ENCODE data around the gene TBC1D9B.

TBC1D9B gene

DNA sequence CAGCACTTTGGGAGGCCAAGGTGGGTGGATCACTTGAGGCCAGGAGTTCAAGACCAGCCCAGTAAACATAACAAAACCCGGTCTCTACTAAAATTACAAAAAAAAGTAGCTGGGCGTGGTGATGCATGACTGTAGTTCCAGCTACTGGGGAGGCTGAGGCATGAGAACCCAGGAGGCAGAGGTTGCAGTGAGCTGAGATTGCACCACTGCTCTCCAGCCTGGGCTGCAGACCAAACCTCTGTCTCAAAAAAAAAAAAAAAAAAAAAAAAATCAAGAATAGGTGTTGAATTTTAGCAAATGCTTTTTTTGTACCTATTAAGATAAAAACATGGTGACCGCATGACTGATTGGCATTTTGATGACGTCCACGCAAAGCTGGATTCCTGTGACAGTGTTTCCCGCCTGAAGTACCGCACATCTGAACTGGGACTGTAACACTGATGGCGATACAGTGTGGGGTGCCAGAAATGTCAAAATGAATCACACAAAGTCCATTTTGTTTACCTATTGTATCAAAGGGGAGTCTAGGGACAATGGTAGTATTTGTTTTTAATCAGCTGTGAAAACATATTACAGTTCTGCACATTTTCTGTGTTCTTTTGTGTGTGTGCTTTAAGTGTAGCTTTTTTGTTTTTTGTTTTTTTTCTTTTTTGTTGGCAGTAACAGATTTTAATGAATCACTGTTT lies 23.2 kb upstream of the TBC1D9B start:
- no peak for TF ChIP-seq ZFX (IDR thresholded peaks at IDR 0.05)
- TF ChIP-seq, protein P1, sequence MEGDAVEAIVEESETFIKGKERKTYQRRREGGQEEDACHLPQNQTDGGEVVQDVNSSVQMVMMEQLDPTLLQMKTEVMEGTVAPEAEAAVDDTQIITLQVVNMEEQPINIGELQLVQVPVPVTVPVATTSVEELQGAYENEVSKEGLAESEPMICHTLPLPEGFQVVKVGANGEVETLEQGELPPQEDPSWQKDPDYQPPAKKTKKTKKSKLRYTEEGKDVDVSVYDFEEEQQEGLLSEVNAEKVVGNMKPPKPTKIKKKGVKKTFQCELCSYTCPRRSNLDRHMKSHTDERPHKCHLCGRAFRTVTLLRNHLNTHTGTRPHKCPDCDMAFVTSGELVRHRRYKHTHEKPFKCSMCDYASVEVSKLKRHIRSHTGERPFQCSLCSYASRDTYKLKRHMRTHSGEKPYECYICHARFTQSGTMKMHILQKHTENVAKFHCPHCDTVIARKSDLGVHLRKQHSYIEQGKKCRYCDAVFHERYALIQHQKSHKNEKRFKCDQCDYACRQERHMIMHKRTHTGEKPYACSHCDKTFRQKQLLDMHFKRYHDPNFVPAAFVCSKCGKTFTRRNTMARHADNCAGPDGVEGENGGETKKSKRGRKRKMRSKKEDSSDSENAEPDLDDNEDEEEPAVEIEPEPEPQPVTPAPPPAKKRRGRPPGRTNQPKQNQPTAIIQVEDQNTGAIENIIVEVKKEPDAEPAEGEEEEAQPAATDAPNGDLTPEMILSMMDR (conservative IDR thresholded peaks at IDR 0.05): no peak

GRCh38 chr5:179927824-179928223 lies 20.1 kb upstream of the TBC1D9B start:
- no peak overlapping the region for H3K27ac ChIP-seq
- TF ChIP-seq, protein P1 (conservative IDR thresholded peaks at IDR 0.05): no peak

More for the DNA sequence above, 23.2 kb upstream of the TBC1D9B start:
- H3K27ac ChIP-seq: no peak overlapping the region

DNA sequence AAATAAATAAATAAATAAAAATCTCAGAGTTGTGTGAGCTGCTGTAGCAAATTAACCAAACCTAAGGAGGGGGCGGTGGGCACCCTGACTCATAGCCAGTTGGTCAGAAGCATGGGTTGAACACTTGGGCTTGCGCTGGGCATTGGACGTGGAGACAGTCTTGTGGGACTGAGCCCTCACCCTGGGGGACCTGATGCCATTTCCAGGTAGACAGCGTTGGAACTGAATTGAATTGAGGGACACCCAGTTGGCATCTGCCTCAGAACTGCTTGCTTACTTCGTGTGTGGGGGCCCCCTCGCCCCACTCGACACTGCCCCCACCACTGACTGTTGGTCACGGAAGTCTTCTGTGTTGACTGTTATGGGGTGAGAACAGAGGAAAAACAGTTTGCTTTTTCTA lies 19.0 kb upstream of the TBC1D9B start:
- TF ChIP-seq, protein P1 (conservative IDR thresholded peaks at IDR 0.05): no peak
- no peak for TF ChIP-seq ZFX (IDR thresholded peaks at IDR 0.05)
- no peak overlapping the region for H3K27ac ChIP-seq

DNA sequence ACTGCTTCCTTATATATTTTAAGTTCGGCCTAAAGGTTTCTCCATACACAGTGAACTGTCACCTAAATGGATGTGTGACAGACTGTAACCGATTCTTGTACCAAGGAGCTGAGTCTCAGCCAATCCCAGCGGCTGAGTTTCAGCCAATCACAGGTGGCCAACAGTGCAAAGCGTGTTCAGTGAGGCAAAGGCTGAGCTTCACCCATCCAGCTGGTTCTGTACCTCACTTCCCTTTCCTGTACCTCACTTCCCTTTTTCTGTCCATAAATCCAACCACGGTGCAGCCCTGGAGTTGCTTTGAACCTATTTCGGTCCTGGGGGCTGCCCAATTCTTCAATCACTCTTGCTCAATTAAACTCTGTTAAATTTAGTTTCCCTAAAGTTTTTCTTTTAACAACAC lies 15.7 kb upstream of the TBC1D9B start:
- no peak overlapping the region for H3K27ac ChIP-seq
- TF ChIP-seq ZFX (IDR thresholded peaks at IDR 0.05): no peak
- TF ChIP-seq, protein P1 (conservative IDR thresholded peaks at IDR 0.05): no peak

GRCh38 chr5:179920175-179920574 lies 12.5 kb upstream of the TBC1D9B start:
- no peak overlapping the region for H3K27ac ChIP-seq
- TF ChIP-seq ZFX (IDR thresholded peaks at IDR 0.05): no peak

GRCh38 chr5:179919487-179920060 lies 11.9 kb upstream of the TBC1D9B start:
- no peak for TF ChIP-seq ZFX (IDR thresholded peaks at IDR 0.05)
- TF ChIP-seq, protein P1 (conservative IDR thresholded peaks at IDR 0.05): no peak
- H3K27ac ChIP-seq: no peak overlapping the region

- H3K27ac ChIP-seq: no peak overlapping the region
- TF ChIP-seq ZFX (IDR thresholded peaks at IDR 0.05): no peak
- TF ChIP-seq, protein P1 (conservative IDR thresholded peaks at IDR 0.05): no peak
Measured at GRCh38 chr5:179918742-179919486, 11.2 kb upstream of the TBC1D9B start.

Data from C4-2B (cell line).